ENCODE data around the gene PCMT1. TPM values are rescaled to one million over a fixed set of nuclear protein-coding genes. Genes with fewer than 3 reads are reported as not detected.

Gene PCMT1
- total RNA-seq, 1 donor, result 104 TPM

GRCh38 chr6:149854532-149854931 is 105.0 kb downstream of the PCMT1 start:
- peak overlapping the region; percentile 61 for H3K4me3 ChIP-seq (ENCODE audit: insufficient read depth, low read length)
- H3K4me1 ChIP-seq (ENCODE audit: insufficient read depth, low read length), result peaks cover 68% of the 10 kb centered on the region
- TF ChIP-seq CTCF (IDR thresholded peaks at IDR 0.05; ENCODE audit: extremely low read depth, low read depth, low read length), result no peak
- peak overlapping the region; percentile 93 for H3K4me2 ChIP-seq (ENCODE audit: insufficient read depth, low read length)
- H4K20me1 ChIP-seq (ENCODE audit: insufficient read depth, low read length), result no peaks in the 10 kb centered on the region
- no peak for DNase-seq (ENCODE audit: insufficient read length, low spot score, missing footprints)
- H3K79me2 ChIP-seq (ENCODE audit: insufficient read depth, low read length), result peaks cover 48% of the 10 kb centered on the region
- H2AFZ ChIP-seq (ENCODE audit: low read length), result peak overlapping the region; percentile 23
- peak overlapping the region; percentile 98 for H3K27ac ChIP-seq (ENCODE audit: low read depth, low read length)
- no peaks in the 10 kb centered on the region for H3K9me3 ChIP-seq (ENCODE audit: low read depth, low read length)
- no peaks in the 10 kb centered on the region for H3K27me3 ChIP-seq (ENCODE audit: insufficient read depth, low read length)
- H3K36me3 ChIP-seq (ENCODE audit: insufficient read depth, low read length), result peaks cover 4% of the 10 kb centered on the region

- TF ChIP-seq CTCF (IDR thresholded peaks at IDR 0.05; ENCODE audit: extremely low read depth, low read depth, low read length), result no peak
- Histone ChIP-seq H3K27ac (ENCODE audit: low read depth, low read length) (peak overlapping the region; percentile 98), H3K9me3 (ENCODE audit: low read depth, low read length) (no peaks in the 10 kb centered on the region), H3K4me1 (ENCODE audit: insufficient read depth, low read length) (peaks cover 75% of the 10 kb centered on the region), H2AFZ (ENCODE audit: low read length) (peak overlapping the region; percentile 23), H3K4me2 (ENCODE audit: insufficient read depth, low read length) (peak overlapping the region; percentile 93), H3K36me3 (ENCODE audit: insufficient read depth, low read length) (no peaks in the 10 kb centered on the region), H3K4me3 (ENCODE audit: insufficient read depth, low read length) (peak overlapping the region; percentile 61), H3K27me3 (ENCODE audit: insufficient read depth, low read length) (no peaks in the 10 kb centered on the region), H4K20me1 (ENCODE audit: insufficient read depth, low read length) (no peaks in the 10 kb centered on the region), H3K79me2 (ENCODE audit: insufficient read depth, low read length) (peaks cover 53% of the 10 kb centered on the region)
- DNase-seq (ENCODE audit: insufficient read length, low spot score, missing footprints), result no peak
Measured at GRCh38 chr6:149855040-149855654, 105.6 kb downstream of the PCMT1 start.

GRCh38 chr6:149855741-149856140 is 106.2 kb downstream of the PCMT1 start:
- peak overlapping the region; percentile 61 for H3K4me3 ChIP-seq (ENCODE audit: insufficient read depth, low read length)
- no peaks in the 10 kb centered on the region for H3K36me3 ChIP-seq (ENCODE audit: insufficient read depth, low read length)
- H2AFZ ChIP-seq (ENCODE audit: low read length), result peak overlapping the region; percentile 23
- H3K4me1 ChIP-seq (ENCODE audit: insufficient read depth, low read length), result peaks cover 75% of the 10 kb centered on the region
- no peaks in the 10 kb centered on the region for H3K9me3 ChIP-seq (ENCODE audit: low read depth, low read length)
- TF ChIP-seq CTCF (IDR thresholded peaks at IDR 0.05; ENCODE audit: extremely low read depth, low read depth, low read length), result no peak
- H3K4me2 ChIP-seq (ENCODE audit: insufficient read depth, low read length), result peak overlapping the region; percentile 93
- H3K79me2 ChIP-seq (ENCODE audit: insufficient read depth, low read length), result peaks cover 59% of the 10 kb centered on the region
- DNase-seq (ENCODE audit: insufficient read length, low spot score, missing footprints), result no peak
- H4K20me1 ChIP-seq (ENCODE audit: insufficient read depth, low read length), result no peaks in the 10 kb centered on the region
- H3K27ac ChIP-seq (ENCODE audit: low read depth, low read length), result peak overlapping the region; percentile 98
- no peaks in the 10 kb centered on the region for H3K27me3 ChIP-seq (ENCODE audit: insufficient read depth, low read length)

- Histone ChIP-seq H3K36me3 (ENCODE audit: insufficient read depth, low read length) (no peaks in the 10 kb centered on the region), H3K4me3 (ENCODE audit: insufficient read depth, low read length) (peak overlapping the region; percentile 61), H3K79me2 (ENCODE audit: insufficient read depth, low read length) (peaks cover 66% of the 10 kb centered on the region), H3K9me3 (ENCODE audit: low read depth, low read length) (no peaks in the 10 kb centered on the region), H4K20me1 (ENCODE audit: insufficient read depth, low read length) (no peaks in the 10 kb centered on the region), H3K4me1 (ENCODE audit: insufficient read depth, low read length) (peaks cover 76% of the 10 kb centered on the region), H2AFZ (ENCODE audit: low read length) (no peak overlapping the region), H3K27me3 (ENCODE audit: insufficient read depth, low read length) (no peaks in the 10 kb centered on the region), H3K27ac (ENCODE audit: low read depth, low read length) (peak overlapping the region; percentile 98), H3K4me2 (ENCODE audit: insufficient read depth, low read length) (peak overlapping the region; percentile 93)
- no peak for TF ChIP-seq CTCF (IDR thresholded peaks at IDR 0.05; ENCODE audit: extremely low read depth, low read depth, low read length)
- DNase-seq (ENCODE audit: insufficient read length, low spot score, missing footprints), result no peak
Measured at GRCh38 chr6:149856256-149856994, 106.9 kb downstream of the PCMT1 start.

Data from osteoblast (primary cell).